Hematopoietic multipotent progenitor cell treated with erythropoietin and hydrocortisone succinate and interleukin-3 and kit ligand, for 8 days (in vitro differentiated cells): ENCODE measurements around the gene SUN2.

Source experiments
- DNase-seq: peaks from one replicate; pipeline ENCODE4 v3.0.0-alpha.2; 2015

Gene SUN2

GRCh38 chr22:38715176-38715764 is 40.5 kb downstream of the SUN2 start:
- DNase-seq: no peak

DNA sequence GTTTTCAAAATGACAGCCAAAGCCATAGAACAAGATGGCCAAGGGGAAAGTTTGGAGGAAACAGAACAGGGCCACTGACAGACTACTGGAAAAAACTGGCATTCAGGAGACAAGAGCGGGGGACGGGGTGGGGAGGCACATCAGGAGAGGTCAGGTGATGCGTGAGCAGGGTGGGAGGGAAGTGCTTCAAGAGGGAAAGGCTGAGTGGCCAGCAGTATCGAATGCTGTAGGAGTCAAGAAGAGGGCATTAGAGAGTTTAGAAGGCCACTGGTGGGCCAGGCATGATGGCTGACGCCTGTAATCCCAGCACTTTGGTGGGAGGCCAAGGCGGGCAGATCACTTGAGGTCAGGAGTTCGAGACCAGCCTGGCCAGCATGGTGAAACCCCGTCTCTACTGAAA is 41.9 kb downstream of the SUN2 start:
- DNase-seq: peak; percentile 31

- no peak for DNase-seq
These were observed 43.2 kb downstream of the SUN2 start for GRCh38 chr22:38712486-38713207.

GRCh38 chr22:38710866-38711265 is 44.9 kb downstream of the SUN2 start:
- no peak for DNase-seq

- DNase-seq: peak; percentile 92
These were observed 45.4 kb downstream of the SUN2 start for GRCh38 chr22:38710351-38710750.

DNA sequence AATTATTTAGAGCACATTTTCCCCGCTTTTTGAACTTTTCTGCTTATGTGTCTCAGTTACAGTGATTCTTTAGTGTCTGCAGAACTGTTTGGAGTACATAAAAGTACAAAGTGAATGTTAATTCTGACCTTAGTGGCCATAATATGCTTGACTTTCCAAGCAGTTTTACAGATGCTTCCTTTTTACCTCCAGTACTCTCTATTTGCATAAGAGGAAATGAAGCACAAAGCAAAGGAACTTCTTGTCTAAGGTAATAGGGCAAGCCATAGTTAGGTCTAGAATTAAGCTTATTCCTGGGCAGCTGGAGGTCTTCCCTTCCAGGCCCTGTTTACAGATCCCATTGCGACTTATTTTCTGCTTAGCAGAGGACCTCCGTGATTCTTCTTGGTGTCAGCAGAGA is 46.5 kb downstream of the SUN2 start:
- no peak for DNase-seq

GRCh38 chr22:38707984-38708383 is 47.8 kb downstream of the SUN2 start:
- DNase-seq: no peak

DNA sequence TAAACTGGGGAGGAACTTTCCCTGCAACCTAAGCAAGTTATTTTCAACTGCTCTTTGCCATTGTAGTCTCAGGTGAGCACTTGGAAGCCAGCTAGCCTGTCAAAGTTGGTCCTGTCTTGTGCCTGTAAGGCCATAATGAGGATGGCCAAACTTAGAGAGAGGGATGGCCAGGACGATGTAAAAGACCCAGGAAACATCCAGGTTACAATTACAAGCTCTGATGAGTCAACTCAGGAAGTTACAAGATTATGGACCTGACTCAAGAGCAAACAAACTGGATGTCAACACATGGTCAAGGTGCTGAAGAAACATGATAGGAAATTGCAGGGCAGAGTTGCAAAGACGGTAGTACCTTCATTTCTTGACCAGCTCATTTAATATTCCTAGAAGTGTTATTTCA is 48.5 kb downstream of the SUN2 start:
- no peak for DNase-seq

GRCh38 chr22:38706901-38707195 is 49.0 kb downstream of the SUN2 start:
- no peak for DNase-seq

GRCh38 chr22:38706101-38706900 is 49.5 kb downstream of the SUN2 start:
- peak; percentile 25 for DNase-seq

DNA sequence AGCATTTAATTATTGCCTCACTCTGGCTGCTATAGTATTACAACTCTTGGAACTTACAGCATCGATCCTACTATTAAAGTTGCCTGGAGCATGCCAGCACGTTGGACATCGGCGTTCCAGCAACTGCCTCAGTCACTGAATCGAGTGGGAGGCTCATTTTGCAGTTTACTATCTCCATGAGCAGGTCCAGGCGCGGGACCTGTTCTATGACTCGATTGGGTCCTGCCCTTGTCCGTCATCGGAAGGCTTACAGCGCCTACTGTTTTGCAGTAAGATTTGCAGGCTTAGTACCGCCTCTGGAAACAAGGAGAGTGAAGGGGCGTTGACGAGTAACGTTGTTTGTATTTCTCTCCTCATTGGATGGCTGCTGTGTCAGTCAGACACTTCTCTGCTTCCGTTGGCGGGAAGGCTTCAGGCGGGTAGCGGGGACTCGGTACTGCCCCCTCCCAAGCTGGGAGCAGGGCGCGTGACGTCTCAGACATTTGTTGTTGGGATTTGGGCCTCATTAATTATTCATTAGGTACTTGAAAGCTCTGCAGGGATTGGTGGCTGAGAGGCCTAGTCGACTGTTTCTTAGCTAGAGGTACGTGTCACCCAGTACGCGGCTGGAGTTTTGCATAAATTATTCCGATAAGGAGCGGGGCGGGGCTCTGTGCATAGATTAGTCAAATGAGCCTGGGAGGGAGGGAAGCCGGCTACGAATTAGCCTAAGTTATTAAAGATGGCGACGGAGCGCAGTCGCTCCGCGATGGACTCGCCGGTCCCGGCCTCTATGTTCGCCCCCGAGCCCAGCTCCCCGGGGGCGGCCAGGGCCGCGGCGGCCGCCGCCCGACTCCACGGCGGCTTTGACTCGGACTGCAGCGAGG is 50.3 kb downstream of the SUN2 start, which contains the start of gene GTPBP1:
TSS of gene GTPBP1 (plus strand) at position 710 of the 866 bp plus-strand sequence. CDS start at position 722, 12 bp downstream.
- peak; percentile 100 for DNase-seq

GRCh38 chr22:38704654-38705234 is 51.1 kb downstream of the SUN2 start:
- DNase-seq: peak; percentile 60

DNA sequence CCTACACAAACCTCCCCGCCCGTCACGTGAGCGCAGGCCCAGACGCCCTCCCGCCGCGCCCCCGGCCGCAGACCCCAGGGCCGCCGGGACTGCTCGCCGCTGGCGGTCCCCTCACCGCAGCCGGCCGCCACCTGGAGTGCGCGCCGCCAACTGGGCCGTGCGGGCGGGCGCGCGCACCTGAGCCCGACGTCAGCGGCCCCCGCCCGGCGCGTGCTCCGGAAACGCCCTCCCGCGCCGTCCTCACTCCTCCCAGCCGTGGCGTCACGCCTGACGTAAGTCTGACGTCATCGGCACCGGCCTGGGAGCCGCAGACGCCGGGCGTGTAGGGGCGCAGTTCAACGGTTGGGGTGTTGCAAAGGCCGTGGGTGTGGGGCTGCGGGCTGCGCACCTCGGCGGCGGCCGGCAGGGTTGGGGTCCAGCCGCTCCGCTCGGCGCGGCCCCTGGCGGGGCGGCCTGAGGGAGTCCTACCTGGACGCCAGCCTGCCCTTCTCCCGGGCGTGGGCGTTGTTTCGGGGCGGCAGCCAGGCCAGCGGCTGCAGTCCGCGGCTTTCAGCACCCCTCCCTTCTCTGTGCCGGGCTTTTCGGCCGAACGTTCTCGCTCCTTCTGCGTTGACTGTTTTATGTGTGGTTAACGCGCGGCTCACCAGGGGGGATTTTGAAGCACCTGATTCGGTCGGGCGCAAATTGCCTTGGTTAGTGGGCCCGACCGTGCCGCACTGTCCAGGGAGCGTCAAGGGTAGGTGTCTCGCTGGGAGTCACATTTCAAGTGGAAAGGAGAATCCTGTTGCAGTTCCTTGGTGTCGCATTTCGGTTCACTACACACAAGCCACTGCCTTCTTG is 54.8 kb downstream of the SUN2 start, which contains the start of gene JOSD1:
TSS of gene JOSD1 (minus strand) at position 155 of the 840 bp plus-strand sequence. CDS start 956 bp downstream, outside the sequence.
- DNase-seq: peak; percentile 94

DNA sequence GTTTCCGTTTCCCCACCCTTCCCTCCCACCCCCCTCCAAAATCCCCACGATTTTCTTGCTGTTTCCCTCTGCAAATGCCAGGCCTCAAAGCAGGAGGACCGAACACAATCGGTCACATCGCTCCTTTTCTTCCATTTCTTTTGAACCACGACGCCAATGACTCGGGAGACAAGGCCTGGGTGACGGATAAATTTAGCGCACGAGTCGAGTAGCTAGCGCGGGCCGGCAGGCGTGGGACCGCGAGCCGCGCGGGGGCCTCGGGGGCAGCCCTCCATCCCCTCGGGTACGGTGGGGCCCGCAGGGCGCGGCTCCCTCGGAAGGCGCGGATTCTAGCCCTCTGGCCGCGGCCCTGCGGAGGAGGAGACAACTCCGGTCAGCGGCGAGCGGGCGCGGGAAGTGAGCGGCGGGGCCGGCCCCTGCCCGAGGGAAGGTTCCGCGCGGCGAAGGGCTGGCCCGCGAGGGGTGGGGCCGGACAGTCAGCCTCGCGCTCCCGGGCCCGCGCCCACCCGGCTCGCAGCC is 55.5 kb downstream of the SUN2 start:
- DNase-seq: no peak

DNA sequence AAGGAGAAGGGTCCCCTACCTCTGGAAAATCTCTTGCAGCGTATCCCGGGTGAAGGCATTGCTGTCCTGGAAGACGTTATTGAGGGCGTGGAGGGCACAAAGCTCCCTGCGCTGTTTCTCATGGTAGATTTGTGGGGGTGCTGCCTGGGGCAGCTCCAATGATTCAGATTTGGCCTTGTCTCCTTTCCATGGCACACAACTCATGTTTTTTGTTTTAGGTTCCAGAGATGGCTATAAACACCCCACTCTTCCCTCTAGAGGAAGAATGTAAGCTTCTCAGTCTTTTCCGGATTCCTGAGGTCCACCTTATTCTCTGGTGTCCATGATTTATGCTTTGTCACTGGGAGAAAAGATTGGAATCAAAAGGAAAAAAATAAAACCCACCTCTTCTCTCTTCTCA is 56.0 kb downstream of the SUN2 start:
- no peak for DNase-seq

GRCh38 chr22:38699143-38699542 is 56.7 kb downstream of the SUN2 start:
- no peak for DNase-seq

- DNase-seq: no peak
These were observed 57.2 kb downstream of the SUN2 start for GRCh38 chr22:38698407-38699094.

DNA sequence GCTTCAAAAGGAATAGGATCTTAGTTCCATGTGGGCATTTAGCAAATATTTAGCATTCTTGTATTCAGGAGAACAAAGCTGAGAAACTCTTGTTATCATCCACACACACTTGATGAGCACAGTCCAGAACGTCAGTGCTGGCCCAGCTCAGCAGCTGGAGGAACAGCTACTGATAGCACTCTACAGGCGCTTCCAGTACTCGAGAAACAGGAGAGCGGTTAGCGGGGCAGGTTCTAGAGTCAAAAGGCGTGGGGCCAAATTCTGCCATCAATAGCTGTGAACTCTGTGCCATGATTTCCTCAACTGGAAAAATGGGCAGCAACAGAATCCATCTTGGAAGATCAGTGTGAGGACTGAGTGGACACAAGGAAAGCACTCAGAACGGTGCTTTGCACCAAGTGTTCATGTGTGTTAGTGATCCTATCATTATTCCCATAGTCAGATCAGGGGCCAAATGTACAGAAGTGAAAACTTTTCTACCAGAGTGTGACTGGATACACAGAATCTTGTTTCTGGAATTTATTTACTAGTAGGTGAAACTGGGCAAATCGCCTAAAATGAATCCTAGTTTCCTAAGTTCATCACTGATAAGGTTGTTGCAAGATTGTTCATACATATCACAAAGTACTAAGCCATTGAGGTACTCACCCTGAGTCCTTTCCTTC is 58.2 kb downstream of the SUN2 start:
- peak; percentile 88 for DNase-seq

GRCh38 chr22:38696606-38697424 is 59.0 kb downstream of the SUN2 start:
- peak; percentile 76 for DNase-seq
